ENCODE measurements around the gene RFX2.

DNA sequence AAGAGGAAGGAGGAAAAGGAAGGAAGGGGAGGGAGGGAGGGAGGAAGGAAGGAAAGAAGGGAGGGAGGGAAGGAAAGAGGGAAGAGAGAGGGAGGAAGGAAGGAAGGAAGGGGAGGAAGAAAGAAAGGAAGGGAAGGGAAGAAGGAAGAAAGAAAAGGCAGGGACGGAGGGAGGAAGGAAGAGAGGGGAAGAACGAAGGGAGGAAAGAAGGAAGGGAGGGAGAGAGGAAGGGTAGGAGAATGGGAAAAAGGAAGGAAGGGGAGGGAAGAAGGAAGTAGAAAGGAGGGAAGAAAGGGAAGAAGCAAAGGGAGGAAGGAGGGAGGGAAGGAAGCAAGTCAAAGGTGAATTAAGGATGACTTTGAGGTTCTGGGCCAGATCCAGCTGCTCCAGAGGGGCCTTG, 28.2 kb upstream of the RFX2 start:
- TF ChIP-seq CTCF (IDR thresholded peaks at IDR 0.05; ENCODE audit: poor library complexity) (no peak), EZH2phosphoT487 (IDR thresholded peaks at IDR 0.05; ENCODE audit: low read depth, severe bottlenecking, unreplicated experiment) (no peak), EZH2 (IDR thresholded peaks at IDR 0.05; ENCODE audit: borderline replicate concordance) (no peak)
